HepG2 (cell line): ENCODE results near the gene PREX1. TPM values are rescaled to one million over a fixed set of nuclear protein-coding genes. Genes with fewer than 3 reads are reported as not detected.

ENCODE experiments used
- ATAC-seq: fragments of 200-7000 bp; cut with Tn5 transposase; 3 replicates; pipeline ENCODE4 v1.9.1; 2020; ENCODE audit warnings: mild to moderate bottlenecking, moderate library complexity
- BruUV-seq: library from RNA; stranded (reverse); fragments of 400-500 nt; replicated peaks from 2 replicates; lab custom pipeline; 2021; lab: Mats Ljungman, UMichigan
- CTCF ChIA-PET: fragments of 300-600 bp; formaldehyde crosslinking; extraction: SDS; loops from one replicate; lab custom pipeline; 2021; ENCODE audit warnings: low total read pairs, inconsistent platforms, low intra/inter-chr PET ratio; lab: Yijun Ruan, JAX
- POLR2A ChIA-PET: fragments of 350-600 bp; sonication (Branson Sonifier 250); formaldehyde crosslinking; loops from one replicate; lab custom pipeline; 2020; ENCODE audit warnings: antibody characterized with exemption, inconsistent platforms; lab: Yijun Ruan, JAX
- DNase-seq: peaks from one replicate; pipeline ENCODE4 v3.0.0-alpha.2; 2015; ENCODE audit warnings: low spot score
- FAIRE-seq: peaks from 3 replicates; lab custom pipeline; 2011; peaks lifted over from hg19 to GRCh38; lab: Jason Lieb, UNC
- H2AFZ ChIP-seq: one replicate; pipeline ENCODE4 v1.6.1; 2011; ENCODE audit warnings: low read length, inconsistent platforms
- H3K27ac ChIP-seq: fragments of 300-600 bp; 3 replicates; pipeline ENCODE4 v1.8.0; 2011; ENCODE audit warnings: mixed run types, mild to moderate bottlenecking, mixed read lengths, low read length, inconsistent platforms; ENCODE audit not compliant: insufficient read depth; ENCODE audit errors: extremely low read length
- H3K27me3 ChIP-seq, 2 experiments: fragments of 200-600 bp in 1 of 2; 2 replicates in 1 of 2; 3 replicates in 1 of 2; pipeline versions ENCODE4 v1.6.0 to v1.8.0; 2011; ENCODE audit warnings: low read length in 2 of 2, mild to moderate bottlenecking in 2 of 2, moderate library complexity in 2 of 2, inconsistent platforms in 1 of 2; ENCODE audit not compliant: insufficient read depth in 2 of 2, control insufficient read depth in 1 of 2
- H3K36me3 ChIP-seq, 2 experiments: fragments of 200-600 bp in 1 of 2; replicated peaks in 1 of 2; 2 replicates in 1 of 2; 3 replicates in 1 of 2; pipeline versions ENCODE4 v1.5.1 to v1.8.0; 2011; ENCODE audit warnings: low read length in 2 of 2, inconsistent platforms in 1 of 2; ENCODE audit not compliant: insufficient read depth in 2 of 2, control insufficient read depth in 1 of 2
- H3K4me1 ChIP-seq: 2 replicates; pipeline ENCODE4 v1.5.1; 2012; ENCODE audit warnings: low read length, inconsistent platforms; ENCODE audit not compliant: insufficient read depth
- H3K4me2 ChIP-seq: 2 replicates; pipeline ENCODE4 v1.6.0; 2011; ENCODE audit warnings: low read depth, low read length, inconsistent platforms
- H3K4me3 ChIP-seq, 3 experiments: fragments of 200-600 bp in 1 of 3; sonication (generic), shearing (Covaris generic) in 1 of 3; replicated peaks in 1 of 3; 2 replicates each; pipeline ENCODE4 v1.5.1; 2011 to 2016; ENCODE audit warnings: low read length in 3 of 3, inconsistent platforms in 2 of 3, low read depth in 2 of 3, mild to moderate bottlenecking in 2 of 3, control low read depth in 1 of 3, mixed read lengths in 1 of 3; ENCODE audit not compliant: insufficient read depth in 1 of 3
- H3K79me2 ChIP-seq: one replicate; pipeline ENCODE4 v1.6.1; 2011; ENCODE audit warnings: low read length, inconsistent platforms; ENCODE audit not compliant: insufficient read depth
- H3K9ac ChIP-seq: 2 replicates; pipeline ENCODE4 v1.6.0; 2011; ENCODE audit warnings: mild to moderate bottlenecking, low read depth, low read length, inconsistent platforms; ENCODE audit not compliant: insufficient read depth
- H3K9me3 ChIP-seq: 2 replicates; pipeline ENCODE4 v1.5.1; 2012; ENCODE audit warnings: mild to moderate bottlenecking, low read length
- H4K20me1 ChIP-seq: 2 replicates; pipeline ENCODE4 v1.6.0; 2011; ENCODE audit warnings: inconsistent platforms, mild to moderate bottlenecking, low read length, moderate library complexity; ENCODE audit not compliant: insufficient read depth
- AKNA ChIP-seq: sonication (generic); formaldehyde crosslinking; IDR thresholded peaks from 2 replicates; pipeline ENCODE4 v1.4.0; 2020; ENCODE audit warnings: missing genetic modification reagents, borderline replicate concordance
- FOXO1 ChIP-seq: sonication (generic); formaldehyde crosslinking; IDR thresholded peaks from 2 replicates; pipeline ENCODE4 v1.4.0; 2020; ENCODE audit warnings: missing genetic modification reagents
- FUBP1 ChIP-seq: sonication (generic); formaldehyde crosslinking; IDR thresholded peaks from 2 replicates; pipeline ENCODE4 v1.5.1; 2020; ENCODE audit warnings: missing genetic modification reagents, mild to moderate bottlenecking, borderline replicate concordance
- MTF2 ChIP-seq: sonication (generic); formaldehyde crosslinking; IDR thresholded peaks from 2 replicates; pipeline ENCODE4 v1.5.0; 2020; ENCODE audit warnings: missing genetic modification reagents, borderline replicate concordance
- ZHX1 ChIP-seq: sonication (generic); formaldehyde crosslinking; IDR thresholded peaks from 2 replicates; pipeline ENCODE4 v1.8.1; 2022; ENCODE audit warnings: low read depth, mild to moderate bottlenecking, missing genetic modification reagents
- ZNF33B ChIP-seq: sonication (generic); formaldehyde crosslinking; IDR thresholded peaks from 2 replicates; pipeline ENCODE4 v1.5.1; 2020; ENCODE audit warnings: mild to moderate bottlenecking, missing genetic modification reagents
- ZNF629 ChIP-seq: sonication (generic); formaldehyde crosslinking; conservative IDR thresholded peaks from 2 replicates; pipeline ENCODE4 v1.5.0; 2020; ENCODE audit warnings: missing genetic modification reagents
- ZNF777 ChIP-seq: sonication (generic); formaldehyde crosslinking; IDR thresholded peaks from 2 replicates; pipeline ENCODE4 v1.4.0; 2020; ENCODE audit warnings: missing genetic modification reagents
- WGBS: methylation state at CpG from one replicate; pipeline ENCODE4 v1.1.6; 2017; ENCODE audit warnings: low lambda C conversion rate; 5-methylcytosine and 5-hydroxymethylcytosine counted together
- in situ Hi-C: cut with HindIII; loops from 2 replicates; pipeline ENCODE4 v1.10.0; 2017; ENCODE audit warnings: low pct_unique_long_range_greater_than_20kb; ENCODE audit not compliant: extremely low pct_ligation_motif_present
- intact Hi-C: fragments of 100-400 bp; cut with micrococcal nuclease; formaldehyde crosslinking; loops from one replicate; pipeline ENCODE4 v1.10.0; 2022; ENCODE audit not compliant: unreplicated experiment
- polyA plus RNA-seq, 8 experiments: library from polyadenylated mRNA; depleted of rRNA in 3 of 8; stranded (reverse) in 7 of 8; unstranded in 1 of 8; fragments of >200 nt; fragmentation: Illumina TruSeq in 4 of 8; extraction: Trizol in 4 of 8; gene quantifications; 2 replicates each; pipeline versions ENCODE4 v1.2.1 to v1.2.3, GENCODE V29; 2011 to 2016; ENCODE audit warnings: low read depth in 4 of 8, missing spikeins in 1 of 8, mixed read lengths in 1 of 8; ENCODE audit not compliant: insufficient read depth in 1 of 8
- total RNA-seq, 5 experiments: library from RNA; depleted of rRNA; stranded (reverse); fragments of >200 nt; fragmentation: Illumina TruSeq; extraction: Trizol; gene quantifications; 2 replicates each; pipeline ENCODE4 v1.2.3, GENCODE V29; 2016; ENCODE audit warnings: low read depth in 1 of 5
- TF ChIP-seq, protein P1 (sequence below): sonication (generic); formaldehyde crosslinking; IDR thresholded peaks from 2 replicates; pipeline ENCODE4 v1.8.1; 2023; ENCODE audit warnings: mild to moderate bottlenecking, inconsistent platforms, moderate library complexity, missing genetic modification reagents, borderline replicate concordance

The PREX1 gene
- total and polyA plus RNA-seq, 2 of the 13 experiments (the other 11 are each of a cell fraction or from before 2014, with no cell fraction given) = 0.02 to 0.04 TPM

DNA sequence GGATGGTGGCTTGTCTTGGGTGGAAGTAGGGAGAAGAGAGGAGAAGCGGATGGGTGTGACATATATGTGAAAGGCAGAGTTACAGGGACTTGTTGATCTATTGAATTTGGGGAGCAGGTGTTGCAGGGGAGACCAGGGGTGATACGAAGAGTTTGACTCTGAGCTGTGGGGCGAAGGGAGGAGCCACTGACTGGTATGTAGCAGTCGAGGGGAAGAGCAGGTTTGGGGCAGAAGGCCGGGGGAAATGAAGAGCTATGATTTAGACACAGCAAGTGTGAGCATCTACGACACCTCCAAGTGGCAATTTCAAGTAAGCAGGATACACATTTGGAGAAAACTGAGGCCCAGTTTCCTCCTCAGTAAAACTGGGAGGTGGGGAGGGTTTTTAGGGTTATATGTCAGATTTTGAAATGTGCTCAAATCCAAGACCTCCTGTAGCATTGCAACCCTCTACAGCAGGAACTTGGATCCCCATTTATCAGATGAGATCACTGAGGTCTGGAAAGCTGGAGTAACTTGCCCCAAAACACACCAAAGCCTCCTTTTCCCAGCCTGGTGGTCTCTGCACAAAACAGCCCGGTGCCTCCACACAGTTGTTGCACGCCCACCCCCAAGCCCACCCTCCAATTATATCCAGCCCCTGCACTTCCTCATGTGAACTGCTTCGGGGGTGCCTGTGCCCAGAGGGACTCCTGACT lies 137.8 kb downstream of the PREX1 start:
- H3K4me2 ChIP-seq = no peak overlapping the region
- ATAC-seq = no peak
- H3K4me3 ChIP-seq = no peak overlapping the region
- peaks cover 3 to 21% of the 10 kb centered on the region in 2 experiments; a peak in 3 of 5 replicates for H3K27me3 ChIP-seq
- ChIA-PET POLR2A (no interaction called here), CTCF (no interaction called here)
- H3K27ac ChIP-seq = no peak overlapping the region
- BruUV-seq = no TSS peak
- no peak overlapping the region for H2AFZ ChIP-seq
- in situ Hi-C loops (no loop called here), intact Hi-C loops (no loop called here)
- H4K20me1 ChIP-seq = no peaks in the 10 kb centered on the region
- no peaks in the 10 kb centered on the region for H3K9me3 ChIP-seq
- no peaks in the 10 kb centered on the region for H3K36me3 ChIP-seq
- WGBS = 32% methylated on average over 9 of the region's 9 CpGs
- no peak for DNase-seq
- no peaks in the 10 kb centered on the region for H3K79me2 ChIP-seq
- TF ChIP-seq AKNA (CRISPR knock-in tag) = no peak
- TF ChIP-seq, protein P1, sequence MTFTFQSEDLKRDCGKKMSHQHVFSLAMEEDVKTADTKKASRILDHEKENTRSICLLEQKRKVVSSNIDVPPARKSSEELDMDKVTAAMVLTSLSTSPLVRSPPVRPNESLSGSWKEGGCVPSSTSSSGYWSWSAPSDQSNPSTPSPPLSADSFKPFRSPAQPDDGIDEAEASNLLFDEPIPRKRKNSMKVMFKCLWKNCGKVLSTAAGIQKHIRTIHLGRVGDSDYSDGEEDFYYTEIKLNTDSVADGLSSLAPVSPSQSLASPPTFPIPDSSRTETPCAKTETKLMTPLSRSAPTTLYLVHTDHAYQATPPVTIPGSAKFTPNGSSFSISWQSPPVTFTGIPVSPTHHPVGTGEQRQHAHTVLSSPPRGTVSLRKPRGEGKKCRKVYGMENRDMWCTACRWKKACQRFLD = no peak
- TF ChIP-seq FUBP1 = no peak
- TF ChIP-seq ZNF629 (CRISPR knock-in tag) = peak; percentile 70
- TF ChIP-seq ZHX1 (CRISPR knock-in tag) = no peak
- no peak for TF ChIP-seq FOXO1 (CRISPR knock-in tag)
- TF ChIP-seq ZNF33B = no peak
- TF ChIP-seq ZNF777 (CRISPR knock-in tag) = no peak
- TF ChIP-seq MTF2 (CRISPR knock-in tag) = no peak
- no peak overlapping the region for H3K9ac ChIP-seq
- FAIRE-seq = no peak
- H3K4me1 ChIP-seq = peaks cover 13% of the 10 kb centered on the region
